LHCN-M2 (cell line): ENCODE results near the gene TNFRSF11A. TPM values are rescaled to one million over a fixed set of nuclear protein-coding genes. Genes with fewer than 3 reads are reported as not detected.

Experiments used
- DNase-seq: peaks from one replicate; pipeline ENCODE4 v3.0.0-alpha.2; 2012; ENCODE audit warnings: low read depth
- total RNA-seq: library from RNA; depleted of rRNA; stranded (reverse); fragments of >200 nt; gene quantifications from 2 replicates; pipeline ENCODE4 v1.2.3, GENCODE V29; 2014

Gene TNFRSF11A
- total RNA-seq, 1 experiment from 2014 or later: 0.06 TPM

DNA sequence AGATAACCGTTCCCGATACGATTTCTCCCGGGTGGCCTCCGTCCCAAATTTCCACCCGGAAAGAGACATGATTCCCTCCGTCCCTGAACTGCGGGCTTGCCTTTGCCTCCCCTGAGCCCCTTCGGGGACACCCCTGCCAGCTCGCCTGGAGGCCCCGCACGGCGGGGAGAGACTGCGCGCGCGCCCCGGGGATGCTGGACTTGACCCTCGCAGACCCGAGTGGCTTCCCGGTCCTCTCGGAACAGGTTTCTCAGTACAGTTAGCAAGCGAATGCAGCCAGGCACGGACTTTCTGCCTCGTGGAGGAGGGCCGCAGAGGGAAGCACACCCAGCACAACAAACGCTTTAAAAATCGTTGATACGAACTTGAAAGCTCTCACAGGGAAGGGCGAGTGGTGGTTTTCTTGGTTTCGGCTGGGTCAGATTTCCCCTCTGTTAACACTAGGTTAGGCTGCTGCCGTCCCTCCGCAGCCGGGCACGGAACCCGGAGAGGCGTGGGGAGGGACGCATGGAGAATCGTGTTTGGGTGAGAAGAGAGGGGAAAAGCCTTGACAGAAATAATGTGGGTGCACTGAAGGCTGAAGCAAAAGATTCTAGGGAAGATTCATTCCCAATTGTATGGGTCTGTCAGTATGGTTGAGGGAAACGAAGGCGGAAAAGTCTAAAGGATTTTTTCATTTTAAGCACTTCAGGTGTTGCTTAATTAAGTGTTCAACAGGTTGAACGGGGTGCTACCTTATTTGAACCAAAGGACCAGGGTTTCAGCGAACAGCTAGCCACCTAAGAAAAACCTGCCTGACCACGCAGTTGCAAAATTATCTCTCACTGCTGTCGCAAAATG, 916 bp downstream of the TNFRSF11A start:
- no peak for DNase-seq

DNA sequence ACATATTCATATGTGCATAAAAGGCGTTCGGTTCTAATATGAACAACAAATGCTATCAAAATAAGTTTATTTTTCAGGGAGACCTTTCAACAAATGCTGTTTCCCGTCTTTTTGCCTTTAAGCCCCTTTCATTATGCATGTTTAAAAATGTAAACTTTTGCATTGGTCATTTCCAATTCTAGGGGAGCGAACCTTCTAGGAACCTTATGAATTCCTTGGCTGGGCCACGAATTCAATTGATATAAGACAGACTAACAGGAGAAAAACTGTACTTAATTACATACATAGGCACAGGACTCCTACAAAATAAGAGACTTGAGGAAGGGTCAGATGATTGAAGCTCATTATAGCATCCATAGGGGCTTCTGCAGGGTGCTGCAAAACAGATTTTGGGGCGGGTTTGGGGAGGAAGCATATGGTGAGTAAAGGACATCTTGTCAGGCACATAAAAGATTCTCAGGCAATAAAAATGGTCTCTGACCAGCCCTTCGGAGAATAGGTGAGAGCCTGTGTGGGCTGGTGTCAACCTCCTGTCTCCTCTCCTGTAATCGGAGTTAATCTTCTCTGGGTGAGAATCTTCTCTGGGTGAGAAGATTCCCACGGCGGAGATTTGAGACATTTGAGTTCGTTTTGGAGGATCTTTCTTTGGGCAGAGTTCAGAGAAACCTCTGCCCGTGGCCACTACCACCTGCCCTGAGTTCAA, 1.7 kb downstream of the TNFRSF11A start:
- no peak for DNase-seq

DNA sequence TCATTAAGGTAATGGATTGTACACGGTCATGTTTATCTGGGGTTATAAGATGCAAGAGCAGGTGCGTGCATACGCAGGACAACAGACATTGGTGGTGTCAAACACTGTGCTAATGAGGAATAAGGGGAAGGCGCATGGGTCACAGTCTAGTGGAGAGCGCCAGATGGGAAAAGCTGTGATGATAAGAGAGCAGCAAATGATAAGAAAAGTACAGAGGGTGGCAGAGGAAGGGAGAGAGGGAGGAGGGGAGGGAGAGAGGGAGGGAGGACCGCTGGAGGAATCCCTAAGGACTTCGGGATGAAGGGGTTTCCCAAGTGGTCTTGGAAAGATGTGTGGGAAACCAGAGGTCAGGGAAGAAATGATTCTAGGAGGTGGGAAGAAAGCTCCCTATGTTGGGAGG, 2.9 kb downstream of the TNFRSF11A start:
- no peak for DNase-seq

GRCh38 chr18:62328586-62329525, 3.7 kb downstream of the TNFRSF11A start:
- no peak for DNase-seq

DNA sequence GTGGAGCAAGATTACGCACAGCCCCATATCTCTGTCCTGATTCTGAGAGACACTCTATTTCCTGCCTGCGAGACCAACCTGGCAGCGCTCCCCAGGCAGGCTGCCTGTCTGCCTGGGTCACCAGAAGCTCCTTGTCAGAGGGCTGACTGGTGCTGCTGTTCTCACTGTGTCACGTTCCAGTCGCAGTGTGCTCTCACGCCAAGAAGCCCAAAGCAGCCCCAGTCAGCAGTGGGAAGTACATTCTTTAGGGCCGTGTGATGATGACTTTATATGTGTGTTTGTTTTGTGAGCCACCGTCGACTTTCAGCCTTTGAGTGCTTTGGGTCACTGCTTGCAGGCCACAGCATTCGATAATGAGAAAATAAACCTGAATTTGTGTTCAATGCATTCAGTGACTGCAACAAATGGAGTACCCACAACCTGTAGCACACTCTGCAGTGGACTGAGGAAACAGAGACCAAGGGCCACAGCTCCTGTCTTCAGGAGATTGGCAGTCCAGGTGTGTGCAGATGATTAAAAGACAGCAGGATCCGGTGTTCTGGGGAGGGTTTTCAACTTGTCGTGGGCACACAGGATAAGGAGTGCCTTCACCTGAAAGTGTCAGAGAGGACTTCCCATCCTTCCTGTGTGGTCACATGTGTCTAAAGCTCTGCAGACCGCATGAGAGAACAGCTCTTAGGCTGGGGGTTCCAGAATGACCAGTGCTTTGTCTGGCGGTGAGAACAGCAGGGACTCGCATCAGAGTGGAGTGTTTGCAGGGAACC, 4.8 kb downstream of the TNFRSF11A start:
- DNase-seq: peak; percentile 44

DNA sequence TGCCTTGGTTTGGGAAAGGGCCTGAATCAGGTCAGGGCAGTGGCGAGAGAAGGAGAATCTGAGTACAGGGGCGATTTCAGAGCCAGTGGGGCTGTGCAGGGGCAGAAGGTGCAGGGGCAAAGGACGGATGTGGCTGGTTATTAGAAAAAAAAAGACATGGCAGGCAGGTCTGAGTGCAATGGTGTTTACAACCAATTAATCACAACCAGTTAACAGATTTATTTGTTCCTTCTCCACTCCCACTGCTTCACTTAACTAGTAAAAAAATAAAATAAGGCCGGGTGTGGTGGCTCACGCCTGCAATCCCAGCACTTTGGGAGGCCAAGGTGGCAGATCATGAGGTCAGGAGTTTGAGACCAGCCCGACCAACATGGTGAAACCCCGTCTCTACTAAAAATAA, 5.5 kb downstream of the TNFRSF11A start:
- DNase-seq: no peak

GRCh38 chr18:62331581-62332356, 6.7 kb downstream of the TNFRSF11A start:
- DNase-seq: peak; percentile 32

GRCh38 chr18:62332431-62332830, 7.3 kb downstream of the TNFRSF11A start:
- DNase-seq: no peak

DNA sequence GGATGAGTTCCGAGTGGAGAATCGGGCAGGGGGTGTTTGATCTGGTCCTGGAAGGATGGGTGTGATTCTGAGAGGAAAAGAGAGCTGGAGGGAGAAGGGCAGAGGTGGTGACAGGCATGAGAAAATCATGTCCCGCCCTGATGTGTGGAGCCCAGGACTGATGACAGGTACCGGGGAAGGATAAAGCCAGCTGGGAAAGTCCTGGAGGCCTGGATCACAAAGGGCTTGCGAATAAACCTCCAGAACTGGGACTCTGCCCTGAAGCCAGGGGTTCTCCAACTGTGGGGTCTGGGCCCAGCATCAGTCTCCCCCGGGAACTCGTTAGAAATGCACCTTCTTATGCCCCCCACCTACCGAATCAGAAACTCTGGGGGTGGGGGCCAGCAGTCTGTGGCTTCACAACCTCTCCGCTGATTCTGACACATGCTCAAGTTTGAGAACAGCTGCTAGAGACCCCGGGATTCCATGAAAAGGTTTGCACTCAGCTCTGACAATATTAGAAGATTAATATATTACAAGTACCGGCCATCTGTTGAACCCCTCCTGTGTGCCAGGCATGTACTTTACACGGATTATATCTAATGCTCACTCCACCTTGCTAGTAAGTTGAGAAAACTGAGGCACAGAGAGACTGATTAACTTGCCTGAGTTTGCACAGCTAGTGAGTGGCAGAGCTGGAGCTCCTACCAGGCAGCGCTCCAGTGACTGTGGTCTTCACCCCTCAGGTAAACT, 8.0 kb downstream of the TNFRSF11A start:
- DNase-seq: no peak

DNA sequence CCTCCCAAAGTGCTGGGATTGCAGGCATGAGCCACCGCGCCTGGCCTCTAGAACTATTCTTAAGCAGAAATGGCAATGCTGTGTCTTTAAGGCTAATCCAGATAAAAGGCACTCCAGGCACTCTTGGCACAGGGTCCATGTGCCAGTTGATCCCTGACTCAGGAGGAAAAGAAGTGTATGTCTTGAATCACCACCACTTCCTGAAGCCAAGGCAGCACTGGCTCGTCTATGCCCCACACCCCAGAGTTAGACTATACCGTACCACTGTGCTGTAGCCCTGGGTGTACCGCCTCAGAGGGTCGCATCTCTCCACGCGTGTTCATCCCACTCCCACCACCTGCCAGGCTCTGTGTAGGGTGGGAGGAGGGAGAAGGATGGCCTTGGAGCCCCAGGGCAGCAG, 9.0 kb downstream of the TNFRSF11A start:
- peak; percentile 66 for DNase-seq

- no peak for DNase-seq
These were observed 10.4 kb downstream of the TNFRSF11A start for GRCh38 chr18:62335494-62335893.

DNA sequence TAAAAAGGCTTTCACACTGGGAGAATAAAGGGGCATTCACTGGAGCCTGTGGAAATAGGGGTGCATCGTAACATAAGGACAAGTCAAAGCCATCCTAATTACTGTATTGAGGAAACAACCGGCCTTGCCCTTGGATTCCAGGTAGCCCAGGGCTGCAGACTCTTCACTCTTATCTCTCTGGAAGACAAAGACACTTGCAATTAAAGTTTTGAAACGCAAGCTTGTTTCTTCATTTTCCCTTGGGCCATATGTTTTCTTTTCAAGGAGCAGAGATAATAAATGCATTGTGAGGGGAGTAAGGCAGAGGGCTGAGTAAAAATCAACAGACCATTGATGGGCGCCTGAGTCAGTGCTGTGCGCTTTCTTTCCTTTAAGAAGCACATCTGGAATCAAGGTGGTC, 11.5 kb downstream of the TNFRSF11A start:
- no peak for DNase-seq

DNA sequence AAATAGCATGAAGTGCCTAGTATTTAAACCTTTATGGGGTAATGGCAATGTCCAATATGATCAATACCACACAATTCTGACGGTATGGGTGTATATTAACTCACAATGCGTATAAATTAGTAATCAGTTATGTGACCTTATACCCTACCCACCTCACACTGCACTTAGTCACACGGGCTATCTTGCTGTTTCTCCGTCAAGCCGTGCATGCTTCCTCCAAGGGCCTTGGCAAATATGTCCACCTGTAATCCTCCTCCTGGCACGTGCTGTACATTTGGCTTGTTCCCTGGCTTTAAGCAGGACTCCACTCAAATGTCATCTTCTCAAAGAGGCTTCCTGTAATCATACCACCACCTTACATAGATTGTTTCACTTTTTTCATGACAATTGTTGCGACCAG, 12.2 kb downstream of the TNFRSF11A start:
- DNase-seq: no peak

DNA sequence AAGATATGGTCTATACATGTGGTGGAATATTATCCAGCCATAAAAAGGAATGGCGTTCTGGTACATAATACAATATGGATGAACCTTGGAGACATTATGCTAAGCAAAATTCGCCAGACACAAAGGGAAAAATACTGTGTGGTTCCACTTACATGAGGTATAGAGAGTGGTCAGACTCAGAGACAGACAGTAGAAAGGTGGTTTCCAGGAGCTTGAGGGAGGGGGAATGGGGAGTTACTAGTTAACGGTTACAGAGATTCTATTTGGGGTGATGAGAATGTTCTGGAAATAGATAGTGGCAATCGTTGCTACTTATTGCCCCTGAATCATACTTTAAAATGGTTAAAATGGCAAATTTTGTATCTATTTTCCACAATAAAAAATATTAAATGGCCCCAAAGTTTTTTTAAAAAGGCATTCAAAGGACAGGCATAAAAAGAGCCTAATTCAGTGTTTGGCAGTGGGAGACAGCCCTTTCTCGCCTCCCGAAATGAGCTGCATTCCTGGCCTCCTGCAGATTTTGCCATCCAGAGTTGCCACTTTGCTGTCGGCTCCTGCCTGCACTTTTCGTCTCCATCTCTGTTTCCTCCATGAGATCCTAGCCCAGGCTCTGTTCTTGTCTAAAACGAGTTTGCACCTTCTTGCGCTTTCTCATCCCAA, 13.5 kb downstream of the TNFRSF11A start:
- DNase-seq: no peak

- peak; percentile 59 for DNase-seq
These were observed 14.2 kb downstream of the TNFRSF11A start for GRCh38 chr18:62339106-62339988.

DNA sequence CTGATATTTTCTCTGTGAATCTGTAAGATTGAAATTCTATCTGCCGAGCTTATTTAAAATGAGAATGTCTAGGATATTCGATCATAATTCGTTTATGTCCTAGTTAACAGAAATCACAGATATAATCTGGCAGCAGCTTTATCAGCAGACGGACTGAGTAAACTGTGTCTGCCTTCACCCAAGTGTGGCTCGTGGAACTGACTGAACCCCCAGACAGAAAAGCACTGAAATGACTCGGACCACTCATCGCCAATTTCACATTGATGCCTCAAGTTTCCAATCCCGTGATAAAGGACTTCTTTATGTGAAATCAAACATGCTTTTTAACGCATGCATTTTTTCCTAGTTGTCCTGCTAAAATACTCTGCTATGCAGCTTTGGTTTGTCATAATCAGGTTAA, 15.9 kb downstream of the TNFRSF11A start:
- no peak for DNase-seq

DNA sequence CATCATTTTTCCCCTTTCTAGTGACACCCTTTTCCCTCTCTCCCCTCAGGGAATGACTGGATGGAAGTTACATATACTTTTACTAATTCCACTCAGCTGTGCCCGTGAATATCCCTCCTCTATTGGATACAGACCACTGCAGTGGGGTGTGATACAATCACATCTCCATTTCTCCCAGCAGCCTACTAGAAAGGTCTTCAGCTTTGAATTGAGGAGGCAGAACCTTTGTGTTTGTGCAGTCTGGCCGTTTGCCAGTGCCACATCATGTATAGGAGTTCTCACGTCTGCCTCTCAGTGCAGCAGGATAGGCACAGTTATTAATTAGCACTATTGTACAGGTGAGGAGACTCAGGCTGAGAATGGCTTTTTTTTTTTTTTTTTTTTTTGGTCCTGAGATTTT, 16.4 kb downstream of the TNFRSF11A start:
- no peak for DNase-seq

GRCh38 chr18:62342884-62343283, 17.8 kb downstream of the TNFRSF11A start:
- no peak for DNase-seq
